CD4-positive, alpha-beta memory T cell (primary cell): Measurements from ENCODE around the gene ATP8A2. TPM values are rescaled to one million over a fixed set of nuclear protein-coding genes. Genes with fewer than 3 reads are reported as not detected.

Experiments
- CTCF ChIA-PET: fragments of 350-600 bp; sonication (Branson Sonifier 250); formaldehyde crosslinking; loops from one replicate; lab custom pipeline; 2021; ENCODE audit warnings: inconsistent platforms; ENCODE audit not compliant: partially characterized antibody; lab: Charles Lee
- POLR2A ChIA-PET: fragments of 350-600 bp; sonication (Branson Sonifier 250); formaldehyde crosslinking; loops from one replicate; lab custom pipeline; 2021; ENCODE audit not compliant: partially characterized antibody; lab: Charles Lee
- DNase-seq, 5 donors: peaks; one replicate each; pipeline versions ENCODE4 v3.0.0 to v3.0.0-alpha.2; 2020 to 2022; ENCODE audit warnings: mixed read lengths in 1 of 5
- H3K27ac ChIP-seq: one replicate; pipeline ENCODE4 v1.7.0; 2013; ENCODE audit warnings: low read depth, low read length
- H3K27me3 ChIP-seq: 2 replicates; pipeline ENCODE4 v1.7.0; 2013; ENCODE audit warnings: mild to moderate bottlenecking, low read length, moderate library complexity; ENCODE audit not compliant: insufficient read depth
- H3K36me3 ChIP-seq: 2 replicates; pipeline ENCODE4 v1.7.0; 2013; ENCODE audit warnings: mild to moderate bottlenecking, low read length, moderate library complexity; ENCODE audit not compliant: insufficient read depth
- H3K4me1 ChIP-seq: 2 replicates; pipeline ENCODE4 v1.7.0; 2013; ENCODE audit warnings: mild to moderate bottlenecking, low read length, moderate library complexity; ENCODE audit not compliant: insufficient read depth
- H3K4me3 ChIP-seq, 2 donors: one replicate each; pipeline ENCODE4 v1.7.0; 2013; ENCODE audit warnings: low read length in 2 of 2, mild to moderate bottlenecking in 1 of 2
- H3K9me3 ChIP-seq, 2 donors: one replicate each; pipeline ENCODE4 v1.7.0; 2013; ENCODE audit warnings: low read length in 2 of 2, control low read depth in 1 of 2; ENCODE audit not compliant: control insufficient read depth in 1 of 2
- H3K27ac Mint-ChIP-seq, 7 donors: one replicate each; pipeline ENCODE4 v1.8.0; 2020 to 2021; ENCODE audit warnings: mixed read lengths in 7 of 7, mild to moderate bottlenecking in 6 of 7, inconsistent platforms in 3 of 7, moderate library complexity in 3 of 7
- H3K27me3 Mint-ChIP-seq, 2 donors: one replicate each; pipeline ENCODE4 v1.8.0; 2020 to 2021; ENCODE audit warnings: mixed read lengths in 2 of 2
- H3K36me3 Mint-ChIP-seq, 2 donors: one replicate each; pipeline ENCODE4 v1.8.0; 2020 to 2021; ENCODE audit warnings: mixed read lengths in 2 of 2, inconsistent platforms in 1 of 2, mild to moderate bottlenecking in 1 of 2
- H3K4me1 Mint-ChIP-seq, 4 donors: one replicate each; pipeline ENCODE4 v1.8.0; 2020 to 2021; ENCODE audit warnings: mixed read lengths in 4 of 4, mild to moderate bottlenecking in 1 of 4
- H3K4me3 Mint-ChIP-seq, 8 donors: one replicate each; pipeline ENCODE4 v1.8.0; 2020 to 2021; ENCODE audit warnings: mixed read lengths in 8 of 8, mild to moderate bottlenecking in 7 of 8, moderate library complexity in 6 of 8, inconsistent platforms in 3 of 8
- H3K9me3 Mint-ChIP-seq, 8 donors: one replicate each; pipeline ENCODE4 v1.8.0; 2020 to 2021; ENCODE audit warnings: mixed read lengths in 8 of 8, mild to moderate bottlenecking in 5 of 8, inconsistent platforms in 3 of 8, moderate library complexity in 1 of 8
- intact Hi-C: fragments of 100-400 bp; cut with micrococcal nuclease; formaldehyde crosslinking; loops from one replicate; pipeline ENCODE4 v1.15.1; 2023
- polyA plus RNA-seq, 2 donors: library from polyadenylated mRNA; unstranded; fragments of 300-500 nt; fragmentation: Illumina TruSeq; gene quantifications; one replicate each; pipeline ENCODE4 v1.2.3, GENCODE V29; 2021
- total RNA-seq, 2 experiments: library from RNA; stranded (reverse); gene quantifications; one replicate each; pipeline ENCODE4 v1.2.3, GENCODE V29; 2021

Gene ATP8A2
- total and polyA plus RNA-seq, 4 experiments from 2014 or later, result 0.36 to 0.93 (median 0.67) TPM

GRCh38 chr13:26045142-26045541, 673.4 kb downstream of the ATP8A2 start:
- H3K27me3 ChIP-seq, result peaks cover 12% of the 10 kb centered on the region
- no peaks in the 10 kb centered on the region for H3K36me3 ChIP-seq
- H3K4me3 ChIP-seq, result no peak overlapping the region
- Mint-ChIP-seq H3K4me1 (peaks cover 5 to 22% (median 13%) of the 10 kb centered on the region in 4 donors), H3K4me3 (peak overlapping the region in 3 of 8 donors; percentile 2 to 46 (median 39)), H3K36me3 (no peaks in the 10 kb centered on the region), H3K27me3 (peaks cover 14 to 18% of the 10 kb centered on the region in 2 donors), H3K27ac (peak overlapping the region in 3 of 7 donors; percentile 30 to 81 (median 58)), H3K9me3 (no peaks in the 10 kb centered on the region)
- H3K4me1 ChIP-seq, result peaks cover 5% of the 10 kb centered on the region
- CTCF ChIA-PET, result no interaction called here
- POLR2A ChIA-PET, result no interaction called here
- intact Hi-C loops, result no loop called here
- DNase-seq, result no peak
- no peaks in the 10 kb centered on the region for H3K9me3 ChIP-seq
- H3K27ac ChIP-seq, result no peak overlapping the region

- H3K4me1 Mint-ChIP-seq, result peaks cover 5 to 22% (median 14%) of the 10 kb centered on the region in 4 donors
- no peaks in the 10 kb centered on the region for H3K9me3 Mint-ChIP-seq
- no peak overlapping the region for H3K4me3 Mint-ChIP-seq
- intact Hi-C loops, result no loop called here
- H3K9me3 ChIP-seq, result no peaks in the 10 kb centered on the region
- H3K27ac Mint-ChIP-seq, result no peak overlapping the region
- no peak overlapping the region for H3K27ac ChIP-seq
- no peaks in the 10 kb centered on the region for H3K36me3 Mint-ChIP-seq
- ChIA-PET CTCF (no interaction called here), POLR2A (no interaction called here)
- H3K27me3 Mint-ChIP-seq, result peaks cover 14 to 16% of the 10 kb centered on the region in 2 donors
- no peak overlapping the region for H3K4me3 ChIP-seq
- peaks cover 16% of the 10 kb centered on the region for H3K27me3 ChIP-seq
- H3K36me3 ChIP-seq, result no peaks in the 10 kb centered on the region
- H3K4me1 ChIP-seq, result peaks cover 15% of the 10 kb centered on the region
- DNase-seq, result no peak
Measured at GRCh38 chr13:26046639-26047038, 674.9 kb downstream of the ATP8A2 start.

GRCh38 chr13:26047040-26047439, 675.3 kb downstream of the ATP8A2 start:
- ChIA-PET CTCF (no interaction called here), POLR2A (no interaction called here)
- Mint-ChIP-seq H3K27me3 (peaks cover 14 to 16% of the 10 kb centered on the region in 2 donors), H3K4me1 (peaks cover 5 to 24% (median 15%) of the 10 kb centered on the region in 4 donors), H3K9me3 (no peaks in the 10 kb centered on the region), H3K27ac (no peak overlapping the region), H3K4me3 (no peak overlapping the region), H3K36me3 (no peaks in the 10 kb centered on the region)
- no peaks in the 10 kb centered on the region for H3K36me3 ChIP-seq
- intact Hi-C loops, result no loop called here
- no peak overlapping the region for H3K27ac ChIP-seq
- H3K27me3 ChIP-seq, result peaks cover 16% of the 10 kb centered on the region
- DNase-seq, result no peak
- no peak overlapping the region for H3K4me3 ChIP-seq
- H3K4me1 ChIP-seq, result peaks cover 16% of the 10 kb centered on the region
- H3K9me3 ChIP-seq, result no peaks in the 10 kb centered on the region

GRCh38 chr13:26048741-26049140, 677.0 kb downstream of the ATP8A2 start:
- Mint-ChIP-seq H3K4me3 (peak overlapping the region in 3 of 8 donors; percentile 48 to 85 (median 79)), H3K27ac (no peak overlapping the region), H3K27me3 (peaks cover 19 to 22% of the 10 kb centered on the region in 2 donors), H3K9me3 (no peaks in the 10 kb centered on the region), H3K36me3 (no peaks in the 10 kb centered on the region), H3K4me1 (peaks cover 10 to 31% (median 25%) of the 10 kb centered on the region in 4 donors)
- ChIA-PET POLR2A (no interaction called here), CTCF (no interaction called here)
- intact Hi-C loops, result no loop called here
- no peaks in the 10 kb centered on the region for H3K36me3 ChIP-seq
- peaks cover 20% of the 10 kb centered on the region for H3K4me1 ChIP-seq
- no peak overlapping the region for H3K4me3 ChIP-seq
- no peak for DNase-seq
- no peak overlapping the region for H3K27ac ChIP-seq
- H3K27me3 ChIP-seq, result peaks cover 20% of the 10 kb centered on the region
- no peaks in the 10 kb centered on the region for H3K9me3 ChIP-seq

- intact Hi-C loops, result loop anchor here (2.0 to 5.0 kb wide), 2 partner anchors 80 to 203 kb away; no protein-coding TSS in a partner anchor
- CTCF ChIA-PET, result interaction anchor here (1.5 kb wide), 1 partner anchor 221 kb away, joined by 4 read pairs; no protein-coding TSS in a partner anchor
Measured at GRCh38 chr13:26050568-26051230, 678.9 kb downstream of the ATP8A2 start.

GRCh38 chr13:26051231-26051656, 679.5 kb downstream of the ATP8A2 start:
- intact Hi-C loops, result loop anchor here (2.0 to 5.0 kb wide), 2 partner anchors 80 to 204 kb away; no protein-coding TSS in a partner anchor
- Mint-ChIP-seq H3K27ac (no peak overlapping the region), H3K27me3 (peaks cover 19 to 22% of the 10 kb centered on the region in 2 donors), H3K9me3 (no peaks in the 10 kb centered on the region), H3K4me3 (peak overlapping the region in 7 of 8 donors; percentile 42 to 76 (median 54)), H3K4me1 (peaks cover 7 to 27% (median 19%) of the 10 kb centered on the region in 4 donors), H3K36me3 (no peaks in the 10 kb centered on the region)
- Histone ChIP-seq H3K27me3 (peaks cover 20% of the 10 kb centered on the region), H3K4me1 (peaks cover 16% of the 10 kb centered on the region), H3K36me3 (no peaks in the 10 kb centered on the region), H3K9me3 (no peaks in the 10 kb centered on the region), H3K27ac (no peak overlapping the region), H3K4me3 (peak overlapping the region; percentile 11 to 28)
- CTCF ChIA-PET, result interaction anchor here (1.5 kb wide), 1 partner anchor 222 kb away, joined by 4 read pairs; no protein-coding TSS in a partner anchor
- POLR2A ChIA-PET, result no interaction called here
- no peak for DNase-seq

More at GRCh38 chr13:26050568-26051230, 678.9 kb downstream of the ATP8A2 start:
- H3K9me3 Mint-ChIP-seq, result no peaks in the 10 kb centered on the region
- Histone ChIP-seq H3K36me3 (no peaks in the 10 kb centered on the region), H3K9me3 (no peaks in the 10 kb centered on the region), H3K27ac (no peak overlapping the region), H3K4me3 (peak overlapping the region; percentile 11 to 28), H3K27me3 (peaks cover 20% of the 10 kb centered on the region), H3K4me1 (peaks cover 16% of the 10 kb centered on the region)
- H3K4me3 Mint-ChIP-seq, result peak overlapping the region in 7 of 8 donors; percentile 42 to 85 (median 54)
- POLR2A ChIA-PET, result no interaction called here
- H3K4me1 Mint-ChIP-seq, result peaks cover 7 to 27% (median 19%) of the 10 kb centered on the region in 4 donors
- peaks cover 19 to 22% of the 10 kb centered on the region in 2 donors for H3K27me3 Mint-ChIP-seq
- peak in 1 of 5 donors; percentile 20 for DNase-seq
- H3K27ac Mint-ChIP-seq, result no peak overlapping the region
- H3K36me3 Mint-ChIP-seq, result no peaks in the 10 kb centered on the region

- Mint-ChIP-seq H3K4me1 (peaks cover 7 to 27% (median 19%) of the 10 kb centered on the region in 4 donors), H3K4me3 (peak within 1 kb of the TSS; percentile 67 to 85 (median 80)), H3K27me3 (peaks cover 19 to 22% of the 10 kb centered on the region in 2 donors), H3K9me3 (no peaks in the 10 kb centered on the region), H3K36me3 (no peaks in the 10 kb centered on the region), H3K27ac (peak within 1 kb of the TSS in 2 of 7 donors; percentile 14 to 34)
- DNase-seq, result peak in 2 of 5 donors; percentile 26 to 41
- ChIA-PET CTCF (interaction anchor here (1.5 to 1.8 kb wide), 2 partner anchors 10 to 222 kb away, joined by 4 to 6 read pairs; no protein-coding TSS in a partner anchor), POLR2A (no interaction called here)
- peaks cover 20% of the 10 kb centered on the region for H3K27me3 ChIP-seq
- H3K36me3 ChIP-seq, result no peaks in the 10 kb centered on the region
- H3K4me1 ChIP-seq, result peaks cover 16% of the 10 kb centered on the region
- no peaks in the 10 kb centered on the region for H3K9me3 ChIP-seq
- H3K27ac ChIP-seq, result no peak within 1 kb of the TSS
- intact Hi-C loops, result loop anchor here (2.0 to 5.0 kb wide), 3 partner anchors 81 to 204 kb away; no protein-coding TSS in a partner anchor
- peak within 1 kb of the TSS; percentile 11 to 28 for H3K4me3 ChIP-seq
Measured at GRCh38 chr13:26051657-26052311, 680.0 kb downstream of the ATP8A2 start, which contains the start of gene SHISA2. SHISA2 (minus strand) TSS chr13:26052016; CDS start chr13:26050975, 1,041 bp downstream.
